Measurements from ENCODE around the gene SYT14.

Gene SYT14

DNA sequence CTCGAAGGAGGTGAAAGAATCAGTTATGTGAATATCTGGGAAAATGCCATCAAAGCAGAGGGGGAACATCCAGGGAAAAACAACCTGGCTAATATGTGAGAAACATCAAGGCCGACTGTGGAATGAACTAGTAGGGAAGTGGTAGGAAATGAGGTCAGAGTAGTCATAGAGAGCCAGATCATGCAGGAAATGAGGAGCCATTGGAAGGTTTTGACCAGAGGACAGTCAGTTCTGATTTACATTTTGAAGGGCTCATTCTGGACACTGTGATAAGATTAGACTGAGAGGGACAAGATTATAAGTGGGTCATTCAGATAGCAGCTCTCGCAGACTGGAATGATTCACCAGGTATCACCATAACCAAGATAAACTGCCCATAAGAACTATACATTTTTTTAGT, 63.7 kb downstream of the SYT14 start:
- TF ChIP-seq, protein P1, sequence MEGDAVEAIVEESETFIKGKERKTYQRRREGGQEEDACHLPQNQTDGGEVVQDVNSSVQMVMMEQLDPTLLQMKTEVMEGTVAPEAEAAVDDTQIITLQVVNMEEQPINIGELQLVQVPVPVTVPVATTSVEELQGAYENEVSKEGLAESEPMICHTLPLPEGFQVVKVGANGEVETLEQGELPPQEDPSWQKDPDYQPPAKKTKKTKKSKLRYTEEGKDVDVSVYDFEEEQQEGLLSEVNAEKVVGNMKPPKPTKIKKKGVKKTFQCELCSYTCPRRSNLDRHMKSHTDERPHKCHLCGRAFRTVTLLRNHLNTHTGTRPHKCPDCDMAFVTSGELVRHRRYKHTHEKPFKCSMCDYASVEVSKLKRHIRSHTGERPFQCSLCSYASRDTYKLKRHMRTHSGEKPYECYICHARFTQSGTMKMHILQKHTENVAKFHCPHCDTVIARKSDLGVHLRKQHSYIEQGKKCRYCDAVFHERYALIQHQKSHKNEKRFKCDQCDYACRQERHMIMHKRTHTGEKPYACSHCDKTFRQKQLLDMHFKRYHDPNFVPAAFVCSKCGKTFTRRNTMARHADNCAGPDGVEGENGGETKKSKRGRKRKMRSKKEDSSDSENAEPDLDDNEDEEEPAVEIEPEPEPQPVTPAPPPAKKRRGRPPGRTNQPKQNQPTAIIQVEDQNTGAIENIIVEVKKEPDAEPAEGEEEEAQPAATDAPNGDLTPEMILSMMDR (IDR thresholded peaks at IDR 0.05; ENCODE audit: insufficient read depth, low read depth, low read length, missing control alignments) = no peak
- H3K4me3 ChIP-seq (ENCODE audit: low read depth, low read length) = no peak overlapping the region
- DNase-seq (ENCODE audit: low read depth) = no peak

DNA sequence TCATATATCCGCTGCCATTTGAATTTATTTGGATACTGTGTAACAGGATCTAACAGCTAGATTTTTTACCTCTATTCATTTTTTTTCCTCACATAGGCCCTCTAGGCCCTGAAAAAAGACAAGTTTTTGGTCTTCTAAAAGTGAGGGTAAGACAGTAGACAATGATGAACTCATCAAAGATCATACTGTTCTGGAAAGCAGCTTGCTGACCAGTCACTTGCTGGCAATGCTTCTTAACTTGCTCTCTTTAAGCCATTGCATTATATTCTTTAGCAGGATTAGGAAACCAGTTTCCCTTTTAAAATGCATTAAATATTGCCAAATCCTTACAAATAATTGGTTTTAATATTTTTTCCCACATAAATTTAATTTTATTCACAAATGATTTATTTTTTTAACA, 65.5 kb downstream of the SYT14 start:
- DNase-seq (ENCODE audit: low read depth) = no peak
- TF ChIP-seq, protein P1 (IDR thresholded peaks at IDR 0.05; ENCODE audit: insufficient read depth, low read depth, low read length, missing control alignments) = no peak
- no peak overlapping the region for H3K4me3 ChIP-seq (ENCODE audit: low read depth, low read length)

DNA sequence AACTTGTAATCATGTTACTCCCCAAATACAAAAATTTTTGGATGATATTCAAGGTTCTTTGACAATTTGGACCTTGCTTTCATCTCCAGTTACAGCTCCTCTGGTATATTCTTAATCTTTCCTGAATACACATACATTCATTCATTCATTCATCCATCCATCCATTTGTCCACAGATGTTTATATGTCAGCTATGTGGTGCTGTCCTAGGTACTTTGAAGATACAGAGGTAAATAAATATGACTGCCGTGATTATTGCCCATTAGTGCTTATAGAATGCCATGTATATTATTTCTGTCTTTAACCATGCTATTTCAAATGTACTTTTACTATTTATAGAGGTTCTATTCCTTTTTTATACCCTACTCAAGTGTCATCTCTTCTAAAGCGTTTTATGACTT, 72.1 kb downstream of the SYT14 start:
- TF ChIP-seq, protein P1 (IDR thresholded peaks at IDR 0.05; ENCODE audit: insufficient read depth, low read depth, low read length, missing control alignments) = no peak
- no peak overlapping the region for H3K4me3 ChIP-seq (ENCODE audit: low read depth, low read length)

DNA sequence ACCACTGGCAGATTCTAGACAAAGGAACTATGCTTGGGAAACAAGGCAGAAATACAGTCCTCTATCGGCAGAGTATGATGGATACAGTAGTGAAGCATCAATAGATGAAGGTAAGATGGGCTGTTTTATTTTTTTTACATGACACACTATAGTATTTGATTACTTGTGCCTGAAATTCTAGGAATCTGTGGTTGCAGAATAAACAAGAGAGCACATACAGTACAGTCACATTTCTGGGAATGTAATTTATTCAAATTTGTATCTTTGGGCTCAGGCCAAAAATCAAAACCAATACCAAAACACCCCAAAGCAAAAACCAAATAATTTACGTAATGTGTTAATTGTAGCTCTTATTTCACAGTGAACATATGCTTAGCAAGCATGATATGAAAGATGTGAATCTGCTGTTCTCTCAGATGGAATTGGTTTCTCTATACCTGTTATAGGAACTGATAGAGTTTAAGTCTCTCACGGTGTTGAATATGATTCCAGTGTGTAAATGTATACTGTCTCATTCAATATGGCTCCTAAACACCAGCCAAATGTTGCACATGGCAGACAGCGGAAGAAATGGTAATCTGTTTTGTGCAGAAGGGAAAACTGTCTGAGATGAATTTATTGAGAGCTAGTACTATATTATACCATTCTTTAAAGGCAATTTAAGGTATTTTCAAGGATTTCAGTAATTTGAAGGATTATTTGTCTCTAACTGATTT, 83.3 kb downstream of the SYT14 start:
- TF ChIP-seq, protein P1 (IDR thresholded peaks at IDR 0.05; ENCODE audit: insufficient read depth, low read depth, low read length, missing control alignments) = no peak
- H3K4me3 ChIP-seq (ENCODE audit: low read depth, low read length) = no peak overlapping the region
- no peak for DNase-seq (ENCODE audit: low read depth)

More for the DNA sequence above, 72.1 kb downstream of the SYT14 start:
- DNase-seq (ENCODE audit: low read depth) = no peak

DNA sequence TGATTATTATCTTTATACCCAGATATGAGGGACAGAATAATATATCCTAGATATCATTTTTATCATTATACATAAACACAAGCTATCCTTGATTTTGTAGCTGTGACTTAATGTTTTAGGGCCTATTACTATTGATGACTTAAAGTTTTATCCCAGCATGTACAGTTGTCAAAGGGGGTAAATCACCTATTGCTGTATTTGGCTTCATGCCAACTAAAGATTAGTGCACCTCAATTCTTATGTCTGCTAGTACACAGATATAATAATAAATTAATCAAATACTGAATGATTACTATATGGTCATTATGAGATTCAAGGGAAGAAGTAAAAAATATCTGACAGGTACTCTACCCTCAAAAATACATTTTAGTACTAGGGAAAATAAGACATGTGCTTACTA, 84.0 kb downstream of the SYT14 start:
- H3K4me3 ChIP-seq (ENCODE audit: low read depth, low read length) = no peak overlapping the region
- DNase-seq (ENCODE audit: low read depth) = no peak
- TF ChIP-seq, protein P1 (IDR thresholded peaks at IDR 0.05; ENCODE audit: insufficient read depth, low read depth, low read length, missing control alignments) = no peak

DNA sequence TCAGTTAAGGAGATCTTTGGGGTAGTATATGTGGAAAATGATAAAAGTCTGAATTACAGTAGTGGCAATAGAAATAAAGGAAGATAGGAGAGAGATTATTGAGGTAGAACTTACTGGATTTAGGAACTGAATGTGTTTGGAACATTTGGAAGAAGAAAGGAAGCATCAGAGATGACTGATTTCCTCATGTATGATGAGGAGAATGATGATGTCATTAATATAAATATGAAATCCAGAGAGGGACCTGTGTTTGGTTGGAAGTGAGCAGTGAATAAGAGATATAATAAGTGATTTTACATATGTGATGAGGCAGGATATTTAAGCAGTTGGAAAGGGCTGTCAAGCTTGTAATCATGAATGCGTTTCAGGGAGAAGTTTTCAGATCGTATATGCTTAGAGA, 86.3 kb downstream of the SYT14 start:
- TF ChIP-seq, protein P1 (IDR thresholded peaks at IDR 0.05; ENCODE audit: insufficient read depth, low read depth, low read length, missing control alignments) = no peak
- no peak for DNase-seq (ENCODE audit: low read depth)
- H3K4me3 ChIP-seq (ENCODE audit: low read depth, low read length) = no peak overlapping the region

DNA sequence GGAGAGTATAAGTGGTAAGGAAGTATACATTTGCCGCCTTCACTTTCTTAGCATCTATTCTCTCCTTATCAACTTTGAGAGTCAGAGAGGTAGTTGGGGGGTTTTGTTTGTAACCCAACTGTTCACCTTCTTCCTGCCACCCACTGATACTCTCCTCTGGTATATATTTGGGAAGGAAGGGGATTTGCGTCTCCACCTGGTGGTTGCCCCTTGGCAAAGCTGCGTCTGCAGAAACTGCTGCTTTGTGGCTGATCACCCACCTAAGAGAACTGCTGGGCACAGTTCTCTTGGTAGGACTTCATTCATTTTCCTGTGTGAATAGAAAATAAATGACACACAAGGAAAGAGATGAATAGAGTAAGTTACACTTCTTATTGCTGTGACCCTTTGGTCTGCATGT, 87.0 kb downstream of the SYT14 start:
- no peak for DNase-seq (ENCODE audit: low read depth)
- H3K4me3 ChIP-seq (ENCODE audit: low read depth, low read length) = no peak overlapping the region
- TF ChIP-seq, protein P1 (IDR thresholded peaks at IDR 0.05; ENCODE audit: insufficient read depth, low read depth, low read length, missing control alignments) = no peak

Measured in GM12865 (cell line).